PFSK-1 (cell line): ENCODE measurements around the gene SCML2.

ENCODE experiments used
- FOXP2 ChIP-seq: optimal IDR thresholded peaks from 2 replicates; pipeline ENCODE3; 2011; ENCODE audit warnings: borderline replicate concordance, control low read depth, inconsistent platforms; ENCODE audit not compliant: insufficient read depth; ENCODE audit errors: extremely low read length, extremely low read depth
- POLR2AphosphoS5 ChIP-seq: IDR thresholded peaks from 2 replicates; pipeline ENCODE4 v1.6.1; 2012; ENCODE audit warnings: low read depth, mild to moderate bottlenecking, control low read depth, low read length, moderate library complexity
- SIN3A ChIP-seq: IDR thresholded peaks from 2 replicates; pipeline ENCODE4 v1.6.1; 2012; ENCODE audit warnings: mild to moderate bottlenecking, low read length, moderate library complexity, borderline replicate concordance; ENCODE audit not compliant: insufficient read depth
- TAF1 ChIP-seq: IDR thresholded peaks from 2 replicates; pipeline ENCODE4 v1.6.1; 2012; ENCODE audit warnings: low read length, control low read depth, borderline replicate concordance; ENCODE audit not compliant: insufficient read depth
- TF ChIP-seq, protein P1 (sequence below), 2 experiments: IDR thresholded peaks; 2 replicates each; pipeline versions ENCODE4 v1.6.1 to v1.8.0; 2011 to 2012; ENCODE audit warnings: low read depth in 2 of 2, low read length in 2 of 2, control low read depth in 1 of 2, inconsistent platforms in 1 of 2, mild to moderate bottlenecking in 1 of 2, moderate library complexity in 1 of 2; ENCODE audit not compliant: insufficient read depth in 1 of 2

The SCML2 gene

DNA sequence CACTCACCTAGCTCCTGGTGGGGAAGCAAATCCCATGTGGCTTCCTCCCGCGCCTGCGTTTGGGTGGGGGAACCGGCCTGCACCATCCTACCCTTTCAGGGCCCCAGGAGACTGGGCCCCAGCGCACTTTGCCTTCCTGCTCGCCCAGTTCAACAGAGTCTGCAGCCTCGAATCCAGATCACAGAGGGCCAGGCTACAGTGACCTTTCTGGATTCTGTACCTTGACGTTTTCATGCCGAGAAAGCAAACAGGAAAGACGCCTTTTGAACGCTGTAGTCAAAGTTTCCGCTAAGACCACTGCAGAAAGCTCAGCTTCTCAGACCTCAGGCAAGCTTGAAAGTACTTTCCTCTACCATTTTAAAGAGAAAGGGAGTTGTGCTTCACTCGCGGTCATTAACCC is 126.4 kb downstream of the SCML2 start:
- no peak for TF ChIP-seq POLR2AphosphoS5
- no peak for TF ChIP-seq FOXP2
- TF ChIP-seq SIN3A, result no peak
- TF ChIP-seq, protein P1, sequence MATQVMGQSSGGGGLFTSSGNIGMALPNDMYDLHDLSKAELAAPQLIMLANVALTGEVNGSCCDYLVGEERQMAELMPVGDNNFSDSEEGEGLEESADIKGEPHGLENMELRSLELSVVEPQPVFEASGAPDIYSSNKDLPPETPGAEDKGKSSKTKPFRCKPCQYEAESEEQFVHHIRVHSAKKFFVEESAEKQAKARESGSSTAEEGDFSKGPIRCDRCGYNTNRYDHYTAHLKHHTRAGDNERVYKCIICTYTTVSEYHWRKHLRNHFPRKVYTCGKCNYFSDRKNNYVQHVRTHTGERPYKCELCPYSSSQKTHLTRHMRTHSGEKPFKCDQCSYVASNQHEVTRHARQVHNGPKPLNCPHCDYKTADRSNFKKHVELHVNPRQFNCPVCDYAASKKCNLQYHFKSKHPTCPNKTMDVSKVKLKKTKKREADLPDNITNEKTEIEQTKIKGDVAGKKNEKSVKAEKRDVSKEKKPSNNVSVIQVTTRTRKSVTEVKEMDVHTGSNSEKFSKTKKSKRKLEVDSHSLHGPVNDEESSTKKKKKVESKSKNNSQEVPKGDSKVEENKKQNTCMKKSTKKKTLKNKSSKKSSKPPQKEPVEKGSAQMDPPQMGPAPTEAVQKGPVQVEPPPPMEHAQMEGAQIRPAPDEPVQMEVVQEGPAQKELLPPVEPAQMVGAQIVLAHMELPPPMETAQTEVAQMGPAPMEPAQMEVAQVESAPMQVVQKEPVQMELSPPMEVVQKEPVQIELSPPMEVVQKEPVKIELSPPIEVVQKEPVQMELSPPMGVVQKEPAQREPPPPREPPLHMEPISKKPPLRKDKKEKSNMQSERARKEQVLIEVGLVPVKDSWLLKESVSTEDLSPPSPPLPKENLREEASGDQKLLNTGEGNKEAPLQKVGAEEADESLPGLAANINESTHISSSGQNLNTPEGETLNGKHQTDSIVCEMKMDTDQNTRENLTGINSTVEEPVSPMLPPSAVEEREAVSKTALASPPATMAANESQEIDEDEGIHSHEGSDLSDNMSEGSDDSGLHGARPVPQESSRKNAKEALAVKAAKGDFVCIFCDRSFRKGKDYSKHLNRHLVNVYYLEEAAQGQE (IDR thresholded peaks at IDR 0.05; ENCODE audit: insufficient read depth in 1 of 2, low read depth in 2 of 2, low read length in 2 of 2), result no peak
- no peak for TF ChIP-seq TAF1

DNA sequence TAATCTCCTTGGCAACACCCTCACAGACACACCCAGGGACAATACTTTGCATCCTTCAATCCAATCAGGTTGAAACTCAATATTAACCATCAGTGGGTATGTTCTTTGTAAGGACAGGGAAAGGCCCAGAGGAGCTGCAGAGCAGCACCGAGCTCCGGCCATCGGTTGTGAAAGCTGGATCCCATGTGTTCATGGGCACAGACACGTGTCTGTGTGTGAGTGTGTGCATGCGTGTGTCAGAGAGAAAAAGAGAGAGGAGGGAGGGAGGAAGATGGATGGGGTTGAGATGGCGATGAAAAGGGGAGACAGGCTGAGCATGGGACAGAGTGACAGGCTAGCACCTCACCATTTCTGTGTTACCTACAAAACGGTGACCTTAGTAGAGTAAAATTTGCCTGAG is 127.0 kb downstream of the SCML2 start:
- TF ChIP-seq TAF1 (no peak), POLR2AphosphoS5 (no peak), FOXP2 (no peak), SIN3A (no peak)
- TF ChIP-seq, protein P1 (IDR thresholded peaks at IDR 0.05; ENCODE audit: insufficient read depth in 1 of 2, low read depth in 2 of 2, low read length in 2 of 2), result no peak

DNA sequence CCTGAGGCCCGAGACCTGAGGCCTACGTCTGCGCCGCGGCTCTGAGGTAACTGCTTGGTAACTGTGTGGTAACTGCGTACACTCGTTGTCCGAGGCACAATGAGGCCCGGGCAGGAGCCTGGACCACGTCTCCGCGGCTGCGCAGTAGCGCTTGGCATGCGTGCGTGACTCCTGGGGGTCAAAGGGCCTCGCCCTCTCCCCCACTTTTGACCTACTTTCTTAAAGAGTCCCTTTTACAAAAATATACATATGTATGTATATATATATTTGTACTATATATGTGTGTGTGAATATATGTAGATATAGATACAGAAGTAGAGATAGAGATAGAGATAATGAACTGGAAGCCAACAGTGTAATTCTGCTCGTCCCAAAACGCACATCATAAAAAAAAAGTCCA is 133.7 kb downstream of the SCML2 start, which contains the start of gene BEND2:
Gene BEND2 (minus strand): TSS at position 101 of the 400 bp plus-strand sequence. CDS start 136 bp downstream, outside the sequence.
- no peak for TF ChIP-seq SIN3A
- no peak for TF ChIP-seq FOXP2
- no peak for TF ChIP-seq POLR2AphosphoS5
- TF ChIP-seq, protein P1 (IDR thresholded peaks at IDR 0.05; ENCODE audit: insufficient read depth in 1 of 2, low read depth in 2 of 2, low read length in 2 of 2), result no peak
- no peak for TF ChIP-seq TAF1

DNA sequence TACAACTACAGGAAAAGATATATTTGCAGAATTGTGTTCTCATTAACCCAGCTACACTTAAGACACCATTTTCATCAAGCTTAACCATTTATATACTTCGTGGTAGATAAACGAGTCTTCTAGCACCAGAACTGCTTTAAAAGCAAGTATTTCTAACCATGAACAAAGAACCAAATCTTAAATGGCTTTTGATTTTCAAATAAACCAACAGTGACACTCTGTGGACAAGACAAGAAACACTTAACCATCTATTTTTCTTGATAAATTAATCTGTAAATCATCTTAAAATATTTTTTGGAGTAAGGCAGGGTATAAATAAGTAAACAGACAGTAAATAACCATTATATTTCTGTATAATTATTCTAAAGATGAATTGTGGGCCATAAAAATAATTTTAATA is 144.0 kb downstream of the SCML2 start:
- TF ChIP-seq SIN3A, result no peak
- TF ChIP-seq FOXP2, result no peak
- TF ChIP-seq TAF1, result no peak
- no peak for TF ChIP-seq POLR2AphosphoS5
- TF ChIP-seq, protein P1 (IDR thresholded peaks at IDR 0.05; ENCODE audit: insufficient read depth in 1 of 2, low read depth in 2 of 2, low read length in 2 of 2), result no peak

DNA sequence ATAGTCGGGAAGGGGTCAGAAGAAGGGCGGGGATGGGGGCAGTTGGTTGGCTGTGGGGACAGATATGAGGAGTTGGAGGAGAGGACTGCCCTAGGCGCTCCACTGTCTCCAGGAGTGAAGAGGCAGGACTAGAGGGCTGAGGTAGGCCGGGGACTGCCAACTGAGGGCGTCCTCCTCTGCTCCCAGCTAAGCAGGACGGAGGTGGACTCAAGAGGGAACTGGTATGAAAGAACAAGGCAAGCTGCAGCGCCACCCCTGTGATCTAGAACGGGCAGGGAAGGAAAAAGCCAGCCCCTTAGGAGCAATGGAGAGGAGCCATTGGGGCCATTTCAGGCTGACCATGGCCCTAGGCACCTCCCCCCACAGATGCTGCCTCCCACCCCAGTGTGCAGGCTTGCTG is 147.8 kb downstream of the SCML2 start:
- TF ChIP-seq, protein P1 (IDR thresholded peaks at IDR 0.05; ENCODE audit: insufficient read depth in 1 of 2, low read depth in 2 of 2, low read length in 2 of 2), result no peak
- TF ChIP-seq FOXP2, result no peak
- TF ChIP-seq TAF1, result no peak
- TF ChIP-seq POLR2AphosphoS5, result no peak
- TF ChIP-seq SIN3A, result no peak
